ENCODE results near the gene HCRT.
A peak's percentile ranks its signal among the peaks of the same experiment; 100 is the strongest.
"Not testable (repeated sequence)": the region's sequence is repeated elsewhere in the genome, so short reads cannot be mapped to it uniquely, and the experiment has no call there.

Gene HCRT

GRCh38 chr17:42143138-42143537, 42.1 kb downstream of the HCRT start:
- peaks cover 36% of the 10 kb centered on the region for H3K4me1 Mint-ChIP-seq (ENCODE audit: low read depth)
- H3K4me3 Mint-ChIP-seq; H3K36me3 Mint-ChIP-seq; H3K27me3 Mint-ChIP-seq; H3K27ac Mint-ChIP-seq; H3K9me3 Mint-ChIP-seq (ENCODE audit: low read depth): not testable (repeated sequence)

DNA sequence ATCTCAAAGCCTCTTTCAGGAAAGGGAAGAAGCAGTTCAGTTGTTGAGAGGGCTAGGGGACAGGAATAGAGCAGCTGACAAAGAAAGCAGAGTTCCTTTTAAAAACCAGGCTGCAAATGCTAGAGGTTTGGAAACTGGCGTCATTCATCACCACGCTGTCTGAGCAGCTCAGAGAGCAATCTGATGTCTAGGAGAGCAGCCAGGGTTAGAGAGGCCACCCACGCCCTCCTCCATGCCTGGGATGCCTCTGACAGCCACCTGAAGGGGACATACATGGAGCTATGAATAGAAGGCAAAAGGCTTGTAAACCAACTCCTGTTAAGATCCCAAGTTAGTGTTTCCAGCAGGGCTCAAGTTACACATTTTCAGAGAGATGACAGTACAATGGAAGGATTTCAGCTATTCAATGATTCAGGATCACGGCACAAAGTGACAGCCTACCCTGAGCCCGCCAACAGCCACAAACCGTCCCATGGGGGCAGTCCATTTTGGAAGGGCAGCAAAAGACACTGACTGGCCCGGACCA, 42.8 kb downstream of the HCRT start:
- Mint-ChIP-seq H3K27me3 (no peaks in the 10 kb centered on the region), H3K4me3 (no peak overlapping the region), H3K4me1 (ENCODE audit: low read depth) (peaks cover 38% of the 10 kb centered on the region)

GRCh38 chr17:42141382-42141781, 43.9 kb downstream of the HCRT start:
- Mint-ChIP-seq H3K4me3 (no peak overlapping the region), H3K36me3 (peaks cover 2% of the 10 kb centered on the region), H3K27ac (no peak overlapping the region), H3K27me3 (no peaks in the 10 kb centered on the region), H3K9me3 (ENCODE audit: low read depth) (no peaks in the 10 kb centered on the region), H3K4me1 (ENCODE audit: low read depth) (peaks cover 35% of the 10 kb centered on the region)

More for the DNA sequence above, 42.8 kb downstream of the HCRT start:
- Mint-ChIP-seq H3K27ac (no peak overlapping the region), H3K9me3 (ENCODE audit: low read depth) (no peaks in the 10 kb centered on the region), H3K36me3 (peaks cover 2% of the 10 kb centered on the region)

DNA sequence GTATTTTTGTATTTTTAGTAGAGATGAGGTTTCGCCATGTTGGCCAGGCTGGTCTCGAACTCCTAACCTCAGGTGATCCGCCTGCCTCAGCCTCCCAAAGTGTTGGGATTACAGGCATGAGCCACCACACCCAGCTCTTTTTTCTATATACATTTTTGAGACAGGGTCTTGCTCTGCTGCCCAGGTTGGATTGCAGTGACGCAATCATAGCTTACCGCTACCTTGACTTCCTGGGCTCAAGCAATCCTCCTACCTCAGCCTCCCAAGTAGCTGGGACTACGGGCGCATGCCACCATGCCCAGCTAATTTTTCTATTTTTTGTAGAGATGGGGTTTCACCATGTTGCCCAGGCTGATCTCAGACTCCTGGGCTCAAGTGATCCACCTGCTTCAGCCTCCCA, 44.6 kb downstream of the HCRT start:
- H3K4me3 Mint-ChIP-seq; H3K36me3 Mint-ChIP-seq; H3K27me3 Mint-ChIP-seq; H3K27ac Mint-ChIP-seq; H3K9me3 Mint-ChIP-seq (ENCODE audit: low read depth): not testable (repeated sequence)
- peaks cover 37% of the 10 kb centered on the region for H3K4me1 Mint-ChIP-seq (ENCODE audit: low read depth)

GRCh38 chr17:42138749-42139492, 46.3 kb downstream of the HCRT start:
- Mint-ChIP-seq H3K27me3 (no peaks in the 10 kb centered on the region), H3K36me3 (peaks cover 2% of the 10 kb centered on the region), H3K4me1 (ENCODE audit: low read depth) (peaks cover 49% of the 10 kb centered on the region), H3K9me3 (ENCODE audit: low read depth) (no peaks in the 10 kb centered on the region), H3K27ac (no peak overlapping the region), H3K4me3 (no peak overlapping the region)

DNA sequence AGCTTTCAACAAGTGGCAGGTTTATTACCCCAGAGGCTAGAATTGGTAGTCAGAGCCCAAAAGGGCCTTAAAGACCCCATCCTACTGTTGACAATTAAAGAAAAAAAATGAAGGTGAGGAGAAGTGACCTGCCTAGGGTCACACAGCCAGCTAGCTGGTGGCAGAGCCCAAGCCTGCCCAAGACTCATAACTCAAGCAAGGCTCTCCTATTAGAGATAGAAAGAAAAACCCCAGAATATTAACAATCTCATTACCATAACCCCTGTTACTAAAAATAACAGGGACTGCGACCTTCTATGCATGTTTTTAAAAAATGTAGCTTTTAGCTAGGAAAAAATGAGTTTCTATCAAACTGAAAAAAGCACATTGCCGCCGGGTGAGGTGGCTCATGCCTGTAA, 48.6 kb downstream of the HCRT start:
- Mint-ChIP-seq H3K4me1 (ENCODE audit: low read depth) (peaks cover 57% of the 10 kb centered on the region), H3K4me3 (no peak overlapping the region), H3K9me3 (ENCODE audit: low read depth) (no peaks in the 10 kb centered on the region), H3K36me3 (peaks cover 2% of the 10 kb centered on the region), H3K27ac (peak overlapping the region; percentile 28), H3K27me3 (no peaks in the 10 kb centered on the region)

DNA sequence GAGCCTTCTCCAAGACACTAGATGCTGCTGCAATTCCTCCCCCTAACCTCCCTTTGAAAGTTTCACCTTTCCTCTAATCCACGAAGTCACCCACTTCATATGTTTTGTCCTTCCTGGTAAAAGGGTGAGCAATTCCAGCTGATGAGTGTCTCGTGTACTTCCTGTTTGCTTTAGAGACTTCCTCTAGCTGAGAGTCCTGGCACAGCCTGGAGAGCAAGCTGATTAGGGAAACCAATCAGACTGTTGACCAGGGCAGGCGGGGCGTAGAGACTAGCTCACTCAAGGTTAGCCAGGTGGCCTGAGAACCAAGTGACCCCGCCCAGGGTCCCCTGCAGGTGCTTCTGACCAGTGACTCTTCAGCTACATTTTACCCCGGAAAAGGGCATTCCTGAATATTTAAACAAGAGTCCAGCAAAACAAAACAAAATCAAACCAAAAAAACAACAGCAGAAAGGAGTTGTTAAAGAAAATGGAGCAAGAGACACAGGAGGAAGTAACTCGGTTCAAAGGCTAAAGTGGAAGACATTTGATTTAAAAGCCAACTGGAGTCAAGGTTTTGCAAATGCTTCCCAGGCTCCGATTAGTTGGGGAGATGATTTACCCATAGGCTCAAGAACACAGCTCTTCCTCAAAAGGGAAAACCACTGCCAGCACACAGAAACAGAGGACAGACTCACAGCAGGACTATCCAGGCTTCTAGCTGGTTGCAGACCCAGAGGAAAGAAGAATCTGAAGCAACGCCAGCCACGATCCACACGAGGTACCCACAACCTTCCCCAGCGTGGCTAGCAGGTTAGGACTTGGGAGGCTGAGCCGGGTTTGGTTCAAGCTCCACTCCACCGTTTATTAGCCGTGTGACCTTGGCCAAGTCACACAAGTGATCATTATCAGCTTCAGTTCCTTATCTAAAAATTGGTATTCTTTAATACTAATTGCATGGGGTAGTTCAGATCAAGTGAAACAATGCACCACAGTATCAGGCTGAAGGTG, 49.3 kb downstream of the HCRT start:
- no peaks in the 10 kb centered on the region for H3K27me3 Mint-ChIP-seq
- no peaks in the 10 kb centered on the region for H3K9me3 Mint-ChIP-seq (ENCODE audit: low read depth)
- H3K4me1 Mint-ChIP-seq (ENCODE audit: low read depth) = peaks cover 55% of the 10 kb centered on the region
- H3K36me3 Mint-ChIP-seq = peaks cover under 1% of the 10 kb centered on the region
- H3K27ac Mint-ChIP-seq = peak overlapping the region; percentile 34
- no peak overlapping the region for H3K4me3 Mint-ChIP-seq

DNA sequence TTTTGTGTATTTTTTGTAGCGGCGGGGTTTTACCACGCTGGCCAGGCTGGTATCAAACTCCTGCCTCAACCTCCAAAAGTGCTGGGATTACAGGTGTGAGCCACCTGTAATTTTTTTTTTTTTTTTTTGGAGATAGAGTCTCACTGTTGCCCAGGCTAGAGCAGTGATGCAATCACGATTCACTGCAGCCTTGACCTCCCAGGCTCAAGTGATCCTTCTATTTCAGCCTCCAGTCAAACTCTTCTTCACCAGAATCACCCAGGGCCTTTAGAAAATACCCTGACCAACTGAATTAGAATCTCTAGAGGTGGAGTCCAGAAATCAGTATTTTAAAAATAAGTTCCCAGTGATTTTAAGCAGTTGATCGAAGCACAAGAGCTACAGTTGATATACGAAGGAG, 50.1 kb downstream of the HCRT start:
- no peaks in the 10 kb centered on the region for H3K27me3 Mint-ChIP-seq
- peaks cover 58% of the 10 kb centered on the region for H3K4me1 Mint-ChIP-seq (ENCODE audit: low read depth)
- H3K36me3 Mint-ChIP-seq = no peaks in the 10 kb centered on the region
- peak overlapping the region; percentile 34 for H3K27ac Mint-ChIP-seq
- H3K9me3 Mint-ChIP-seq (ENCODE audit: low read depth) = no peaks in the 10 kb centered on the region
- no peak overlapping the region for H3K4me3 Mint-ChIP-seq

Measured in activated naive CD8-positive, alpha-beta T cell (primary cell).